ENCODE data around the gene MRPL43.

GRCh38 chr10:100986952-100987684 lies at the start of gene MRPL43, which contains the start of gene TWNK:
- no peak for TF ChIP-seq CTCF (conservative IDR thresholded peaks at IDR 0.05; ENCODE audit: low read length)
- TF ChIP-seq EZH2phosphoT487 (IDR thresholded peaks at IDR 0.05; ENCODE audit: borderline replicate concordance): no peak
